H1 (cell line): ENCODE measurements around the gene JAKMIP3. TPM values are rescaled to one million over a fixed set of nuclear protein-coding genes. Genes with fewer than 3 reads are reported as not detected.

Experiments used
- CTCF ChIA-PET: fragments of 300-600 bp; sonication (Branson Sonifier 250); formaldehyde crosslinking; loops from one replicate; lab custom pipeline; 2021; ENCODE audit not compliant: partially characterized antibody; lab: Charles Lee
- POLR2A ChIA-PET: fragments of 300-600 bp; sonication (Branson Sonifier 250); formaldehyde crosslinking; loops from one replicate; lab custom pipeline; 2021; ENCODE audit warnings: inconsistent platforms; ENCODE audit not compliant: partially characterized antibody; lab: Charles Lee
- DNase-seq, 2 experiments: peaks; one replicate each; pipeline versions ENCODE4 v3.0.0 to v3.0.0-alpha.2; 2010 to 2022; ENCODE audit warnings: low spot score in 2 of 2, low read depth in 1 of 2, mixed read lengths in 1 of 2
- FAIRE-seq: peaks from 2 replicates; lab custom pipeline; 2011; peaks lifted over from hg19 to GRCh38; lab: Jason Lieb, UNC
- H2AFZ ChIP-seq: 2 replicates; pipeline ENCODE4 v1.8.1; 2012; ENCODE audit warnings: low read length, inconsistent platforms
- H2AK5ac ChIP-seq: 2 replicates; pipeline ENCODE4 v1.6.1; 2013; ENCODE audit warnings: low read depth, low read length
- H2BK120ac ChIP-seq: replicated peaks from 2 replicates; pipeline ENCODE3; 2013; ENCODE audit warnings: low read depth, low read length, inconsistent platforms
- H2BK12ac ChIP-seq: 2 replicates; pipeline ENCODE4 v1.6.1; 2013; ENCODE audit warnings: low read depth, low read length
- H2BK15ac ChIP-seq: 2 replicates; pipeline ENCODE4 v1.6.1; 2013; ENCODE audit warnings: low read length
- H2BK20ac ChIP-seq: 2 replicates; pipeline ENCODE4 v1.6.1; 2013; ENCODE audit warnings: low read length
- H2BK5ac ChIP-seq: 2 replicates; pipeline ENCODE4 v1.6.1; 2013; ENCODE audit warnings: low read depth, low read length
- H3K14ac ChIP-seq: 2 replicates; pipeline ENCODE4 v1.6.1; 2013; ENCODE audit warnings: inconsistent platforms; ENCODE audit not compliant: insufficient read length
- H3K18ac ChIP-seq: 2 replicates; pipeline ENCODE4 v1.6.1; 2013; ENCODE audit warnings: low read length; ENCODE audit errors: extremely low read depth
- H3K23ac ChIP-seq: 2 replicates; pipeline ENCODE4 v1.6.1; 2013; ENCODE audit warnings: inconsistent platforms; ENCODE audit not compliant: insufficient read length
- H3K23me2 ChIP-seq: 2 replicates; pipeline ENCODE4 v1.6.1; 2013; ENCODE audit warnings: low read depth, low read length
- H3K27ac ChIP-seq: 2 replicates; pipeline ENCODE4 v1.6.1; 2011; ENCODE audit warnings: low read depth, low read length, inconsistent platforms
- H3K27me3 ChIP-seq, 4 experiments: replicated peaks in 1 of 4; 1 replicate in 1 of 4; 2 replicates in 3 of 4; pipeline versions ENCODE4 v1.6.1 to v1.8.1; 2011 to 2013; ENCODE audit warnings: low read length in 3 of 4, mild to moderate bottlenecking in 3 of 4, inconsistent platforms in 2 of 4, mixed read lengths in 2 of 4, moderate library complexity in 1 of 4; ENCODE audit not compliant: control insufficient read depth in 3 of 4, insufficient read depth in 3 of 4; ENCODE audit errors: extremely low read depth in 1 of 4
- H3K36me3 ChIP-seq, 4 experiments: 2 replicates each; pipeline versions ENCODE4 v1.6.1 to v1.8.1; 2011 to 2013; ENCODE audit warnings: mild to moderate bottlenecking in 4 of 4, low read length in 3 of 4, moderate library complexity in 2 of 4, control low read depth in 1 of 4, inconsistent platforms in 1 of 4; ENCODE audit not compliant: insufficient read depth in 4 of 4, control insufficient read depth in 2 of 4
- H3K4ac ChIP-seq: replicated peaks from 2 replicates; pipeline ENCODE3; 2013; ENCODE audit warnings: low read length, low read depth, mixed read lengths, inconsistent platforms; ENCODE audit not compliant: insufficient read length
- H3K4me1 ChIP-seq, 4 experiments: replicated peaks in 1 of 4; 1 replicate in 1 of 4; 2 replicates in 3 of 4; pipeline versions ENCODE4 v1.6.1 to v1.8.1; 2011 to 2013; ENCODE audit warnings: low read length in 3 of 4, inconsistent platforms in 2 of 4, mixed read lengths in 1 of 4; ENCODE audit not compliant: insufficient read depth in 4 of 4, control insufficient read depth in 3 of 4
- H3K4me2 ChIP-seq, 2 experiments: 2 replicates each; pipeline versions ENCODE4 v1.6.1 to v1.8.1; 2011 to 2013; ENCODE audit warnings: low read depth in 2 of 2, low read length in 2 of 2, control low read depth in 1 of 2, inconsistent platforms in 1 of 2, mild to moderate bottlenecking in 1 of 2; ENCODE audit not compliant: insufficient read depth in 1 of 2
- H3K4me3 ChIP-seq, 4 experiments: fragments of 200-600, 300-600 bp in 1 of 4; sonication (generic), shearing (Covaris generic), sonication (Bioruptor Twin) in 1 of 4; 2 replicates each; pipeline versions ENCODE4 v1.5.1 to v1.8.1; 2011 to 2016; ENCODE audit warnings: low read length in 4 of 4, low read depth in 3 of 4, control low read depth in 2 of 4, inconsistent platforms in 2 of 4, mild to moderate bottlenecking in 2 of 4, mixed read lengths in 1 of 4, moderate library complexity in 1 of 4; ENCODE audit not compliant: insufficient read depth in 2 of 4; ENCODE audit errors: extremely low read depth in 1 of 4
- H3K56ac ChIP-seq: replicated peaks from 2 replicates; pipeline ENCODE3; 2013; ENCODE audit warnings: low read depth, mild to moderate bottlenecking, mixed read lengths, low read length, inconsistent platforms; ENCODE audit not compliant: insufficient read length
- H3K79me1 ChIP-seq: 2 replicates; pipeline ENCODE4 v1.6.1; 2013; ENCODE audit warnings: low read depth, low read length, control low read depth
- H3K79me2 ChIP-seq, 2 experiments: 2 replicates each; pipeline versions ENCODE4 v1.6.1 to v1.8.1; 2012 to 2013; ENCODE audit warnings: low read length in 2 of 2, mild to moderate bottlenecking in 2 of 2, inconsistent platforms in 1 of 2; ENCODE audit not compliant: insufficient read depth in 2 of 2, control insufficient read depth in 1 of 2
- H3K9ac ChIP-seq, 4 experiments: replicated peaks in 1 of 4; 1 replicate in 1 of 4; 2 replicates in 3 of 4; pipeline versions ENCODE4 v1.6.1 to v1.8.1; 2011 to 2013; ENCODE audit warnings: low read depth in 3 of 4, low read length in 3 of 4, control low read depth in 2 of 4, mild to moderate bottlenecking in 2 of 4, moderate library complexity in 2 of 4, inconsistent platforms in 1 of 4; ENCODE audit errors: extremely low read depth in 1 of 4
- H3K9me3 ChIP-seq, 2 experiments: 2 replicates each; pipeline versions ENCODE4 v1.6.1 to v1.8.1; 2012 to 2013; ENCODE audit warnings: mild to moderate bottlenecking in 2 of 2, moderate library complexity in 2 of 2, control low read depth in 1 of 2, inconsistent platforms in 1 of 2, low read depth in 1 of 2, low read length in 1 of 2, mixed read lengths in 1 of 2; ENCODE audit not compliant: insufficient read depth in 2 of 2
- H4K20me1 ChIP-seq, 2 experiments: replicated peaks in 1 of 2; 2 replicates each; pipeline versions ENCODE3 to v1.8.1; 2011 to 2013; ENCODE audit warnings: inconsistent platforms in 2 of 2, low read length in 2 of 2, mild to moderate bottlenecking in 1 of 2; ENCODE audit not compliant: insufficient read depth in 2 of 2, control insufficient read depth in 1 of 2
- H4K5ac ChIP-seq: 2 replicates; pipeline ENCODE4 v1.6.1; 2013; ENCODE audit warnings: low read length, low read depth, mixed read lengths, inconsistent platforms; ENCODE audit not compliant: insufficient read length
- H4K8ac ChIP-seq: 2 replicates; pipeline ENCODE4 v1.8.0; 2013; ENCODE audit warnings: mild to moderate bottlenecking, moderate library complexity, low read length, inconsistent platforms; ENCODE audit not compliant: insufficient read depth; ENCODE audit errors: extremely low read depth
- H4K91ac ChIP-seq: replicated peaks from 2 replicates; pipeline ENCODE3; 2013; ENCODE audit warnings: low read length, mixed read lengths, inconsistent platforms; ENCODE audit not compliant: insufficient read length
- CBX5 ChIP-seq: fragments of 300-800, 300-1000 bp; sonication (generic); IDR thresholded peaks from 2 replicates; pipeline ENCODE4 v1.7.1; 2016; ENCODE audit warnings: antibody characterized with exemption, low read length, low read depth
- EP300 ChIP-seq, 2 experiments: IDR thresholded peaks; 1 replicate in 1 of 2; 2 replicates in 1 of 2; pipeline ENCODE4 v1.6.1; 2011 to 2012; ENCODE audit warnings: low read depth in 2 of 2, low read length in 2 of 2, mild to moderate bottlenecking in 2 of 2, borderline replicate concordance in 1 of 2, inconsistent platforms in 1 of 2, moderate library complexity in 1 of 2
- FOSL1 ChIP-seq: IDR thresholded peaks from 2 replicates; pipeline ENCODE4 v1.6.1; 2011; ENCODE audit warnings: mild to moderate bottlenecking, low read depth, low read length, moderate library complexity; ENCODE audit not compliant: insufficient read depth
- HDAC6 ChIP-seq: IDR thresholded peaks from one replicate; pipeline ENCODE4 v1.7.1; 2012; ENCODE audit warnings: low read depth, mild to moderate bottlenecking, inconsistent platforms, low read length, moderate library complexity
- JUND ChIP-seq: IDR thresholded peaks from 2 replicates; pipeline ENCODE4 v1.6.1; 2011; ENCODE audit warnings: mild to moderate bottlenecking, improper control_type of control experiment, low read length
- KDM4A ChIP-seq: IDR thresholded peaks from one replicate; pipeline ENCODE4 v1.7.1; 2012; ENCODE audit warnings: low read depth, mild to moderate bottlenecking, moderate library complexity, low read length, inconsistent platforms; ENCODE audit not compliant: severe bottlenecking
- KDM5A ChIP-seq: fragments of 200-600 bp; IDR thresholded peaks from 2 replicates; pipeline ENCODE4 v1.7.1; 2012; ENCODE audit warnings: mild to moderate bottlenecking, low read length, inconsistent platforms, mixed read lengths
- SP1 ChIP-seq: IDR thresholded peaks from 2 replicates; pipeline ENCODE4 v1.6.1; 2011; ENCODE audit warnings: low read depth, low read length
- SP4 ChIP-seq: IDR thresholded peaks from 2 replicates; pipeline ENCODE4 v1.6.1; 2012; ENCODE audit warnings: low read length, inconsistent platforms
- SUZ12 ChIP-seq: fragments of 200-600 bp; sonication (generic); IDR thresholded peaks from 2 replicates; pipeline ENCODE4 v1.6.1; 2012; ENCODE audit warnings: mild to moderate bottlenecking, inconsistent platforms, low read length, moderate library complexity, mixed read lengths
- WGBS, 2 experiments: shearing (Covaris generic) in 1 of 2; methylation state at CpG; one replicate each; pipeline versions ENCODE4 v1.1.6 to v1.1.7; 2013 to 2015; ENCODE audit warnings: low lambda C conversion rate in 2 of 2, mixed read lengths in 2 of 2, inconsistent platforms in 1 of 2, low coverage in 1 of 2, missing lambda C conversion rate in 1 of 2; ENCODE audit not compliant: insufficient replicate concordance in 2 of 2, insufficient coverage in 1 of 2, insufficient read length in 1 of 2; ENCODE audit errors: extremely low coverage in 1 of 2, missing lambda C conversion rate in 1 of 2; 5-methylcytosine and 5-hydroxymethylcytosine counted together
- polyA plus RNA-seq, 7 experiments: library from polyadenylated mRNA; depleted of rRNA in 3 of 7; stranded (reverse) in 5 of 7; unstranded in 2 of 7; fragments of >200 nt in 5 of 7; fragments of 200-250 nt in 2 of 7; gene quantifications; 1 replicate in 5 of 7; 2 replicates in 1 of 7; 4 replicates in 1 of 7; pipeline versions ENCODE4 v1.2.1 to v1.2.3, GENCODE V29; 2011 to 2013; ENCODE audit warnings: missing spikeins in 2 of 7, mixed read lengths in 2 of 7
- total RNA-seq: library from RNA; stranded (reverse); fragmentation: NEBNext Ultra II Directional; extraction: Animal tissue kit (Norgen Biotek cat#: 25700); gene quantifications from 2 replicates; pipeline ENCODE4 v1.2.1, GENCODE V29; 2021
- TF ChIP-seq, protein P1 (sequence below): IDR thresholded peaks from 2 replicates; pipeline ENCODE4 v1.6.1; 2012; ENCODE audit warnings: low read length, inconsistent platforms

JAKMIP3 gene
- total and polyA plus RNA-seq, 2 of the 8 experiments (the other 6 are each of a cell fraction or from before 2014, with no cell fraction given), result 0.83 to 0.91 TPM

DNA sequence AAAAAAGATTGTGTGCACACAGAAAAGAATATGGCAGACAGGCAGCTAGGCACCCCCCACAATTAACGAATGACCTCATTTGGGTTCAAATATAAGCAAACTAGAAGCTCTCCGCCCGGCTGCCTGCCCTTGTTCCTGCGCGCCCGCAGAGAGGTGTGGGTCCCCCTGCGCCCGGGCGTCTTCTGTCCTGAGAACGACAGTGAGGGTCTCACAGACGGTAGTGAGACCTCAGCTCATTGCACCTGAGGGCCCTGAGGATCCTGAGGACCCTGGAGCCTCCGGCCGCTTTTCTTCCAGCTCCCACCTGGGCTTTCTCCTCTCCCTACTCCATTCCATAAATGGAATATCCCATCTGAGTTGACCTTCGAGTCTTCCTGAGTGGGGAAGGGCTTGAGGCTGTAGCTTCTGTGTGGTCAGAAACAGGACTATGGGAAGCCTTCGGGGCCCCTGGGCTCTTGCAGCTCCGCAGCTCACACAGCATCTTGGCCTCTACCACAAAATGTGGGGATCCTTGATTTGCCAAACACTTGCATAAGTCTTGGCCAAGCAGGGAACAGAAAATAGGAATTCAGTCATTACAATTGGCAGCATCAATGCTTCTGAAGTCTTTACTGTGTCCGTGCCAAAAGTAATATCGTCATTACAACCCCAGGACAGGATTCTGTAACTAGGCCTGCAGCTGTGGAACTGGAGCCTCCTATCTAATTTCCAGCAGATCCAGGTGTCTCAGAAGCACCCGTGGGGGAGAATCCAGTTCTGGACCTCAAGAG is 43.8 kb downstream of the JAKMIP3 start:
- CTCF ChIA-PET, result interaction anchor here (0.9 to 2.6 kb wide), 5 partner anchors 9 to 114 kb away, joined by 3 to 17 read pairs (median 3); no protein-coding TSS in a partner anchor
- FAIRE-seq, result no peak
- TF ChIP-seq KDM4A, result no peak
- TF ChIP-seq SP4, result no peak
- no peak for TF ChIP-seq SP1
- no peak for TF ChIP-seq HDAC6
- TF ChIP-seq CBX5, result no peak
- no peak for TF ChIP-seq JUND
- TF ChIP-seq KDM5A, result no peak
- no peak for TF ChIP-seq FOSL1
- no peak for TF ChIP-seq EP300 (IDR thresholded peaks at IDR 0.05; ENCODE audit: borderline replicate concordance in 1 of 2, low read depth in 2 of 2, low read length in 2 of 2)
- TF ChIP-seq SUZ12, result no peak
- TF ChIP-seq, protein P1, sequence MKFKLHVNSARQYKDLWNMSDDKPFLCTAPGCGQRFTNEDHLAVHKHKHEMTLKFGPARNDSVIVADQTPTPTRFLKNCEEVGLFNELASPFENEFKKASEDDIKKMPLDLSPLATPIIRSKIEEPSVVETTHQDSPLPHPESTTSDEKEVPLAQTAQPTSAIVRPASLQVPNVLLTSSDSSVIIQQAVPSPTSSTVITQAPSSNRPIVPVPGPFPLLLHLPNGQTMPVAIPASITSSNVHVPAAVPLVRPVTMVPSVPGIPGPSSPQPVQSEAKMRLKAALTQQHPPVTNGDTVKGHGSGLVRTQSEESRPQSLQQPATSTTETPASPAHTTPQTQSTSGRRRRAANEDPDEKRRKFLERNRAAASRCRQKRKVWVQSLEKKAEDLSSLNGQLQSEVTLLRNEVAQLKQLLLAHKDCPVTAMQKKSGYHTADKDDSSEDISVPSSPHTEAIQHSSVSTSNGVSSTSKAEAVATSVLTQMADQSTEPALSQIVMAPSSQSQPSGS, result no peak

More for the DNA sequence above, 43.8 kb downstream of the JAKMIP3 start:
- Histone ChIP-seq H3K56ac (no peak overlapping the region), H3K79me1 (no peaks in the 10 kb centered on the region), H2BK5ac (no peak overlapping the region), H2BK12ac (no peak overlapping the region), H3K27ac (no peak overlapping the region), H2AK5ac (no peak overlapping the region), H3K4me2 (no peak overlapping the region), H2BK120ac (no peak overlapping the region), H3K4me3 (no peak overlapping the region), H4K8ac (no peak overlapping the region), H2AFZ (no peak overlapping the region), H3K27me3 (no peaks in the 10 kb centered on the region), H2BK20ac (no peak overlapping the region), H3K79me2 (no peaks in the 10 kb centered on the region), H3K4ac (no peak overlapping the region), H3K4me1 (no peaks in the 10 kb centered on the region), H4K5ac (no peak overlapping the region), H3K9ac (no peak overlapping the region), H3K36me3 (no peaks in the 10 kb centered on the region), H4K20me1 (peaks cover 0 to 5% of the 10 kb centered on the region in 2 experiments), H3K23me2 (no peaks in the 10 kb centered on the region; the same call in 1 of the 2 replicates), H4K91ac (no peak overlapping the region), H3K18ac (no peak overlapping the region), H3K23ac (no peak overlapping the region), H3K14ac (no peak overlapping the region), H3K9me3 (no peaks in the 10 kb centered on the region), H2BK15ac (no peak overlapping the region)
- WGBS, 2 experiments, result 92% methylated on average over 19 of the region's 19 CpGs; no CpG with 5 or more reads in 1 of the 2 experiments
- POLR2A ChIA-PET, result no interaction called here
- peak in 1 of 2 experiments; percentile 31 for DNase-seq
